K562 (cell line): ENCODE measurements around the gene PRDM16. TPM values are rescaled to one million over a fixed set of nuclear protein-coding genes. Genes with fewer than 3 reads are reported as not detected.

Experiments
- ATAC-seq: fragments of 200-7000 bp; cut with Tn5 transposase; 3 replicates; pipeline ENCODE4 v1.9.1; 2020; ENCODE audit warnings: moderate library complexity
- BruUV-seq: library from RNA; stranded (reverse); fragments of 400-500 nt; replicated peaks from 2 replicates; lab custom pipeline; 2021; lab: Mats Ljungman, UMichigan
- CTCF ChIA-PET: fragments of 300-600 bp; formaldehyde crosslinking; extraction: SDS; loops from one replicate; lab custom pipeline; 2021; ENCODE audit warnings: low intra/inter-chr PET ratio; lab: Yijun Ruan, JAX
- POLR2A ChIA-PET: fragments of 300-600, 350-650 bp; sonication (Branson Sonifier 250); formaldehyde crosslinking; extraction: SDS; loops from one replicate; lab custom pipeline; 2021; ENCODE audit warnings: antibody characterized with exemption, inconsistent platforms; lab: Yijun Ruan, JAX
- DNase-seq, 4 experiments: peaks; one replicate each; pipeline versions ENCODE4 v3.0.0 to v3.0.0-alpha.2; 2011 to 2018; ENCODE audit warnings: low spot score in 3 of 4, mixed read lengths in 3 of 4; ENCODE audit errors: extremely low read depth in 1 of 4
- FAIRE-seq: peaks from 2 replicates; lab custom pipeline; 2011; peaks lifted over from hg19 to GRCh38; lab: Jason Lieb, UNC
- H2AFZ ChIP-seq: 2 replicates; pipeline ENCODE4 v1.6.0; 2011; ENCODE audit warnings: low read depth, low read length, control low read depth, inconsistent platforms
- H3K27ac ChIP-seq: fragments of 200-600 bp; 3 replicates; pipeline ENCODE4 v1.8.0; 2011; ENCODE audit warnings: low read depth, mild to moderate bottlenecking, control low read depth, inconsistent platforms, low read length, moderate library complexity, mixed read lengths; ENCODE audit errors: extremely low read depth
- H3K27me3 ChIP-seq, 2 experiments: fragments of 300-600 bp in 1 of 2; 2 replicates in 1 of 2; 3 replicates in 1 of 2; pipeline versions ENCODE4 v1.6.0 to v1.8.0; 2011; ENCODE audit warnings: inconsistent platforms in 2 of 2, low read length in 2 of 2, mild to moderate bottlenecking in 1 of 2, mixed read lengths in 1 of 2, moderate library complexity in 1 of 2; ENCODE audit not compliant: control insufficient read depth in 2 of 2, insufficient read depth in 2 of 2
- H3K36me3 ChIP-seq: fragments of 300-600 bp; 3 replicates; pipeline ENCODE4 v1.8.0; 2011; ENCODE audit warnings: mild to moderate bottlenecking, low read length, inconsistent platforms; ENCODE audit not compliant: control insufficient read depth, insufficient read depth
- H3K4me1 ChIP-seq, 2 experiments: fragments of 200-600 bp in 1 of 2; replicated peaks in 1 of 2; 2 replicates in 1 of 2; 3 replicates in 1 of 2; pipeline versions ENCODE4 v1.5.1 to v1.8.0; 2011; ENCODE audit warnings: inconsistent platforms in 2 of 2, low read length in 2 of 2, mild to moderate bottlenecking in 1 of 2, mixed read lengths in 1 of 2, moderate library complexity in 1 of 2; ENCODE audit not compliant: control insufficient read depth in 2 of 2, insufficient read depth in 2 of 2
- H3K4me2 ChIP-seq: 2 replicates; pipeline ENCODE4 v1.6.1; 2011; ENCODE audit warnings: low read length, control low read depth, inconsistent platforms, mixed read lengths; ENCODE audit not compliant: insufficient read depth
- H3K4me3 ChIP-seq: fragments of 200-600 bp; sonication (generic), shearing (Covaris generic); 2 replicates; pipeline ENCODE4 v1.5.1; 2016; ENCODE audit warnings: control low read depth, inconsistent platforms
- H3K79me2 ChIP-seq: fragments of 200-600 bp; 3 replicates; pipeline ENCODE4 v1.8.0; 2011; ENCODE audit warnings: low read length, inconsistent platforms; ENCODE audit not compliant: control insufficient read depth, insufficient read depth
- H3K9ac ChIP-seq, 2 experiments: 2 replicates each; pipeline versions ENCODE4 v1.6.0 to v1.6.1; 2011; ENCODE audit warnings: low read depth in 2 of 2, low read length in 2 of 2, control low read depth in 1 of 2, inconsistent platforms in 1 of 2, mild to moderate bottlenecking in 1 of 2, mixed read lengths in 1 of 2; ENCODE audit not compliant: insufficient read depth in 1 of 2
- H3K9me1 ChIP-seq: one replicate; pipeline ENCODE4 v1.6.0; 2011; ENCODE audit warnings: inconsistent platforms, mild to moderate bottlenecking, low read length, moderate library complexity; ENCODE audit not compliant: control insufficient read depth, insufficient read depth
- H3K9me3 ChIP-seq: replicated peaks from 2 replicates; pipeline ENCODE4 v1.5.1; 2011; ENCODE audit warnings: low read depth, low read length, inconsistent platforms; ENCODE audit not compliant: control insufficient read depth, insufficient read depth
- H4K20me1 ChIP-seq: replicated peaks from 2 replicates; pipeline ENCODE4 v1.6.1; 2011; ENCODE audit warnings: low read length, inconsistent platforms, mixed read lengths; ENCODE audit not compliant: control insufficient read depth, insufficient read depth
- KDM4B ChIP-seq, 2 experiments: fragments of 450-650 bp in 1 of 2; sonication (generic) in 1 of 2; IDR thresholded peaks; 2 replicates each; pipeline ENCODE4 v1.6.1; 2016 to 2017; ENCODE audit warnings: borderline replicate concordance in 2 of 2, antibody characterized with exemption in 1 of 2, low read depth in 1 of 2, mild to moderate bottlenecking in 1 of 2
- KLF6 ChIP-seq: fragments of 250-450 bp; sonication (Bioruptor Pico); IDR thresholded peaks from 2 replicates; pipeline ENCODE4 v1.4.0; 2020; ENCODE audit warnings: mild to moderate bottlenecking, moderate library complexity, borderline replicate concordance
- NFYB ChIP-seq: IDR thresholded peaks from 2 replicates; pipeline ENCODE4 v1.6.1; 2011; ENCODE audit warnings: mild to moderate bottlenecking, moderate library complexity; ENCODE audit not compliant: insufficient read length; ENCODE audit errors: extremely low read depth
- NR2C2 ChIP-seq, 2 experiments: fragments of 200-800 bp in 1 of 2; sonication (Bioruptor generic) in 1 of 2; sonication (generic) in 1 of 2; formaldehyde crosslinking in 1 of 2; IDR thresholded peaks; 2 replicates each; pipeline versions ENCODE4 v1.6.1 to v1.8.0; 2016 to 2022; ENCODE audit warnings: mild to moderate bottlenecking in 1 of 2, missing compliant biosample characterization in 1 of 2, missing genetic modification characterization in 1 of 2, missing genetic modification reagents in 1 of 2
- POLR2G ChIP-seq: fragments of 200-400 bp; formaldehyde crosslinking; IDR thresholded peaks from 2 replicates; pipeline ENCODE4 v1.6.1; 2017; ENCODE audit warnings: low read depth, mild to moderate bottlenecking, antibody characterized with exemption, low read length, moderate library complexity
- RBFOX2 ChIP-seq: fragments of 200-400 bp; formaldehyde crosslinking; IDR thresholded peaks from 2 replicates; pipeline ENCODE4 v1.6.1; 2017; ENCODE audit warnings: low read depth, mild to moderate bottlenecking, low read length, moderate library complexity
- RBM22 ChIP-seq: fragments of 200-400 bp; formaldehyde crosslinking; IDR thresholded peaks from 2 replicates; pipeline ENCODE4 v1.6.1; 2018; ENCODE audit warnings: low read length, low read depth; ENCODE audit not compliant: poor library complexity, severe bottlenecking
- U2AF2 ChIP-seq: fragments of 200-400 bp; formaldehyde crosslinking; optimal IDR thresholded peaks from 2 replicates; pipeline ENCODE3; 2017; ENCODE audit warnings: low read depth, mild to moderate bottlenecking, low read length
- WGBS: fragments of 100-300 bp; shearing (Covaris generic); methylation state at CpG from one replicate; pipeline ENCODE4 v1.1.6; 2016; ENCODE audit warnings: low coverage, mixed read lengths; ENCODE audit not compliant: insufficient coverage; ENCODE audit errors: missing lambda C conversion rate; 5-methylcytosine and 5-hydroxymethylcytosine counted together
- in situ Hi-C: fragments of 300-500 bp; cut with MboI; formaldehyde crosslinking; loops from 4 replicates; pipeline ENCODE4 v1.15.0; 2018; ENCODE audit warnings: inconsistent platforms, mixed read lengths
- intact Hi-C: fragments of 100-400 bp; cut with micrococcal nuclease; formaldehyde crosslinking; loops from 2 replicates; pipeline ENCODE4 v1.14.2; 2022
- polyA plus RNA-seq, 8 experiments: library from polyadenylated mRNA; depleted of rRNA in 4 of 8; stranded (reverse) in 5 of 8; unstranded in 3 of 8; fragments of >200 nt; fragmentation: Nextera tagmentation in 2 of 8; fragmentation: Illumina TruSeq in 1 of 8; extraction: Ambion mirVana in 2 of 8; extraction: Trizol in 1 of 8; gene quantifications; 2 replicates each; pipeline versions ENCODE4 v1.2.1 to v1.2.3, GENCODE V29; 2011 to 2014; ENCODE audit warnings: inconsistent platforms in 1 of 8, missing spikeins in 1 of 8
- total RNA-seq, 7 experiments: library from RNA; depleted of rRNA in 6 of 7; stranded (reverse); fragments of >200 nt in 6 of 7; fragmentation: Illumina TruSeq in 2 of 7; extraction: Trizol in 2 of 7; gene quantifications; 2 replicates each; pipeline versions ENCODE4 v1.2.1 to v1.2.3, GENCODE V29; 2011 to 2021; ENCODE audit warnings: low replicate concordance in 1 of 7
- TF ChIP-seq, protein P1 (sequence below): fragments of 450-650 bp; formaldehyde crosslinking; IDR thresholded peaks from 2 replicates; pipeline ENCODE4 v1.4.0; 2020; ENCODE audit warnings: mild to moderate bottlenecking, mixed read lengths
- TF ChIP-seq, protein P2 (sequence below): sonication (generic); formaldehyde crosslinking; IDR thresholded peaks from 2 replicates; pipeline ENCODE4 v1.8.0; 2022; ENCODE audit warnings: missing genetic modification reagents, mild to moderate bottlenecking, borderline replicate concordance
- TF ChIP-seq, protein P3 (sequence below): sonication (generic); formaldehyde crosslinking; IDR thresholded peaks from 2 replicates; pipeline ENCODE4 v1.9.0; 2022; ENCODE audit warnings: mild to moderate bottlenecking, missing genetic modification reagents
- TF ChIP-seq, protein P4 (sequence below): fragments of 450-650 bp; IDR thresholded peaks from 2 replicates; pipeline ENCODE4 v1.6.1; 2017; ENCODE audit warnings: antibody characterized with exemption, mild to moderate bottlenecking

Gene PRDM16
- total and polyA plus RNA-seq, 9 of the 15 experiments (the other 6 are each of a cell fraction or from before 2014, with no cell fraction given), result 0.10 to 0.27 TPM; not detected in 7

DNA sequence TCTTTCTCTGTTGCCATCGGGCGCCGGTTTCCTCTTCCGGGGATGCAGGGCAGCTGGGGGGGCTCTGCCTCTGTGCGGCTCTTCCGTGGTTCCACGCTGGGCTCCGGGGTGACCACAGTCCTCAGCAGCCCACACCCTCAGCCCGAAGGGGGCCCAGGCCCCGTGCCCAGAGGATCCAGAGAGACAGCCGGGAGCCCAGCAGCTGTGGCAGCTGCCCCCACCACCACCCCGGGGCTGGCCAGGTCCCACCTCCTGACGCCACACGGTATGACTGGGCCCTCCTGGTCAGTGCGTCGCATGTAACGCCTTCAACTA is 172.2 kb downstream of the PRDM16 start:
- Histone ChIP-seq H3K4me3 (no peak overlapping the region), H3K27me3 (peaks cover 47 to 80% of the 10 kb centered on the region in 2 experiments; a peak in 4 of 5 replicates), H3K4me2 (peak overlapping the region; percentile 33; the same call in 1 of the 2 replicates), H2AFZ (peak overlapping the region; percentile 32; the same call in 1 of the 2 replicates), H3K9me3 (no peaks in the 10 kb centered on the region), H3K9ac (peak overlapping the region in 1 of 2 experiments; percentile 73; a peak in 2 of 4 replicates), H3K9me1 (no peaks in the 10 kb centered on the region), H3K27ac (no peak overlapping the region), H3K79me2 (no peaks in the 10 kb centered on the region), H3K36me3 (no peaks in the 10 kb centered on the region), H4K20me1 (peaks cover 16% of the 10 kb centered on the region), H3K4me1 (peaks cover 0 to 22% of the 10 kb centered on the region in 2 experiments; a peak in 2 of 5 replicates)
- BruUV-seq, result no TSS peak
- ChIA-PET POLR2A (interaction anchor here (0.7 kb wide), 1 partner anchor 110 kb away, joined by 7 read pairs; no protein-coding TSS in a partner anchor), CTCF (no interaction called here)
- ATAC-seq (peak; percentile 17; the same call in 2 of the 3 replicates), FAIRE-seq (no peak), DNase-seq (no peak)
- in situ Hi-C loops, result no loop called here
- 14% methylated on average over 16 of the region's 17 CpGs for WGBS
- intact Hi-C loops, result no loop called here
- peak; percentile 4; the same call in 1 of the 2 replicates for TF ChIP-seq POLR2G
- TF ChIP-seq RBFOX2, result 0 out of 2 replicates have a peak, but pooled peaks have one; percentile 5
- TF ChIP-seq U2AF2, result no peak
- TF ChIP-seq, protein P1, sequence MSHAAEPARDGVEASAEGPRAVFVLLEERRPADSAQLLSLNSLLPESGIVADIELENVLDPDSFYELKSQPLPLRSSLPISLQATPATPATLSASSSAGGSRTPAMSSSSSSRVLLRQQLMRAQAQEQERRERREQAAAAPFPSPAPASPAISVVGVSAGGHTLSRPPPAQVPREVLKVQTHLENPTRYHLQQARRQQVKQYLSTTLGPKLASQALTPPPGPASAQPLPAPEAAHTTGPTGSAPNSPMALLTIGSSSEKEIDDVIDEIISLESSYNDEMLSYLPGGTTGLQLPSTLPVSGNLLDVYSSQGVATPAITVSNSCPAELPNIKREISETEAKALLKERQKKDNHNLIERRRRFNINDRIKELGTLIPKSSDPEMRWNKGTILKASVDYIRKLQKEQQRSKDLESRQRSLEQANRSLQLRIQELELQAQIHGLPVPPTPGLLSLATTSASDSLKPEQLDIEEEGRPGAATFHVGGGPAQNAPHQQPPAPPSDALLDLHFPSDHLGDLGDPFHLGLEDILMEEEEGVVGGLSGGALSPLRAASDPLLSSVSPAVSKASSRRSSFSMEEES (CRISPR knock-in tag), result no peak
- no peak for TF ChIP-seq KDM4B (IDR thresholded peaks at IDR 0.05; ENCODE audit: borderline replicate concordance in 2 of 2, low read depth in 1 of 2)
- no peak for TF ChIP-seq NFYB
- TF ChIP-seq, protein P2, sequence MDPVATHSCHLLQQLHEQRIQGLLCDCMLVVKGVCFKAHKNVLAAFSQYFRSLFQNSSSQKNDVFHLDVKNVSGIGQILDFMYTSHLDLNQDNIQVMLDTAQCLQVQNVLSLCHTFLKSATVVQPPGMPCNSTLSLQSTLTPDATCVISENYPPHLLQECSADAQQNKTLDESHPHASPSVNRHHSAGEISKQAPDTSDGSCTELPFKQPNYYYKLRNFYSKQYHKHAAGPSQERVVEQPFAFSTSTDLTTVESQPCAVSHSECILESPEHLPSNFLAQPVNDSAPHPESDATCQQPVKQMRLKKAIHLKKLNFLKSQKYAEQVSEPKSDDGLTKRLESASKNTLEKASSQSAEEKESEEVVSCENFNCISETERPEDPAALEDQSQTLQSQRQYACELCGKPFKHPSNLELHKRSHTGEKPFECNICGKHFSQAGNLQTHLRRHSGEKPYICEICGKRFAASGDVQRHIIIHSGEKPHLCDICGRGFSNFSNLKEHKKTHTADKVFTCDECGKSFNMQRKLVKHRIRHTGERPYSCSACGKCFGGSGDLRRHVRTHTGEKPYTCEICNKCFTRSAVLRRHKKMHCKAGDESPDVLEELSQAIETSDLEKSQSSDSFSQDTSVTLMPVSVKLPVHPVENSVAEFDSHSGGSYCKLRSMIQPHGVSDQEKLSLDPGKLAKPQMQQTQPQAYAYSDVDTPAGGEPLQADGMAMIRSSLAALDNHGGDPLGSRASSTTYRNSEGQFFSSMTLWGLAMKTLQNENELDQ (CRISPR knock-in tag), result no peak
- TF ChIP-seq, protein P3, sequence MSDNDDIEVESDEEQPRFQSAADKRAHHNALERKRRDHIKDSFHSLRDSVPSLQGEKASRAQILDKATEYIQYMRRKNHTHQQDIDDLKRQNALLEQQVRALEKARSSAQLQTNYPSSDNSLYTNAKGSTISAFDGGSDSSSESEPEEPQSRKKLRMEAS (CRISPR knock-in tag), result no peak
- no peak for TF ChIP-seq KLF6 (CRISPR knock-in tag)
- no peak for TF ChIP-seq NR2C2 (CRISPR knock-in tag; IDR thresholded peaks at IDR 0.05)
- TF ChIP-seq NR2C2 (tag; IDR thresholded peaks at IDR 0.05), result no peak
- TF ChIP-seq, protein P4, sequence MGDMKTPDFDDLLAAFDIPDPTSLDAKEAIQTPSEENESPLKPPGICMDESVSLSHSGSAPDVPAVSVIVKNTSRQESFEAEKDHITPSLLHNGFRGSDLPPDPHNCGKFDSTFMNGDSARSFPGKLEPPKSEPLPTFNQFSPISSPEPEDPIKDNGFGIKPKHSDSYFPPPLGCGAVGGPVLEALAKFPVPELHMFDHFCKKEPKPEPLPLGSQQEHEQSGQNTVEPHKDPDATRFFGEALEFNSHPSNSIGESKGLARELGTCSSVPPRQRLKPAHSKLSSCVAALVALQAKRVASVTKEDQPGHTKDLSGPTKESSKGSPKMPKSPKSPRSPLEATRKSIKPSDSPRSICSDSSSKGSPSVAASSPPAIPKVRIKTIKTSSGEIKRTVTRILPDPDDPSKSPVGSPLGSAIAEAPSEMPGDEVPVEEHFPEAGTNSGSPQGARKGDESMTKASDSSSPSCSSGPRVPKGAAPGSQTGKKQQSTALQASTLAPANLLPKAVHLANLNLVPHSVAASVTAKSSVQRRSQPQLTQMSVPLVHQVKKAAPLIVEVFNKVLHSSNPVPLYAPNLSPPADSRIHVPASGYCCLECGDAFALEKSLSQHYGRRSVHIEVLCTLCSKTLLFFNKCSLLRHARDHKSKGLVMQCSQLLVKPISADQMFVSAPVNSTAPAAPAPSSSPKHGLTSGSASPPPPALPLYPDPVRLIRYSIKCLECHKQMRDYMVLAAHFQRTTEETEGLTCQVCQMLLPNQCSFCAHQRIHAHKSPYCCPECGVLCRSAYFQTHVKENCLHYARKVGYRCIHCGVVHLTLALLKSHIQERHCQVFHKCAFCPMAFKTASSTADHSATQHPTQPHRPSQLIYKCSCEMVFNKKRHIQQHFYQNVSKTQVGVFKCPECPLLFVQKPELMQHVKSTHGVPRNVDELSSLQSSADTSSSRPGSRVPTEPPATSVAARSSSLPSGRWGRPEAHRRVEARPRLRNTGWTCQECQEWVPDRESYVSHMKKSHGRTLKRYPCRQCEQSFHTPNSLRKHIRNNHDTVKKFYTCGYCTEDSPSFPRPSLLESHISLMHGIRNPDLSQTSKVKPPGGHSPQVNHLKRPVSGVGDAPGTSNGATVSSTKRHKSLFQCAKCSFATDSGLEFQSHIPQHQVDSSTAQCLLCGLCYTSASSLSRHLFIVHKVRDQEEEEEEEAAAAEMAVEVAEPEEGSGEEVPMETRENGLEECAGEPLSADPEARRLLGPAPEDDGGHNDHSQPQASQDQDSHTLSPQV, result no peak
- no peak for TF ChIP-seq RBM22
